ENCODE data around the gene ATG16L1. TPM values are rescaled to one million over a fixed set of nuclear protein-coding genes. Genes with fewer than 3 reads are reported as not detected.

The ATG16L1 gene
- total and polyA plus RNA-seq, 10 of the 15 experiments (the other 5 are each of a cell fraction or from before 2014, with no cell fraction given): 5.2 to 26.6 (median 15.6) TPM

DNA sequence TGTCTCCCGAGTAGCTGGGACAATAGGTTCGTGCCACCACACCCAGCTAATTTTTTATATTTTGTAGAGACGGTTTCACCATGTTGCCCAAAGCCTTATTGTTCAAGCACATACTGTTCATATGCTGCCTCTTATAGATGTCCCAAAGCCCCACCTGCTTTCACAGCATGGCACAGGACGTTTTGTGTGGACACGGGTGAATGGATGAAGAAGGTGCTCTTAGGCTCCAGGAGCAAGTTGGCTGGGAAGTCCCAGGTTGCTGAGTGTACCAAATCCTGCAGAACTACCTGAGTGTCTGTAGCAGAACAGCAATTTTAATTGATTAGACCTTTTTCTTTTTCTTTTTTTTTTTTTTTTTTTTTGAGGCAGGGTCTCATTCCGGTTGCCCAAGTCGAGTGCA, 45.6 kb downstream of the ATG16L1 start (continued):
- TF ChIP-seq ZNF24 (IDR thresholded peaks at IDR 0.05) (no peak), ZNF217 (IDR thresholded peaks at IDR 0.05) (no peak), TCF7 (IDR thresholded peaks at IDR 0.05; ENCODE audit: borderline replicate concordance) (no peak), JUNB (IDR thresholded peaks at IDR 0.05) (no peak), SUZ12 (IDR thresholded peaks at IDR 0.05; ENCODE audit: unreplicated experiment) (no peak), SUPT20H (IDR thresholded peaks at IDR 0.05; ENCODE audit: borderline replicate concordance, control insufficient read depth, low read depth, low read length) (no peak), SIN3A (IDR thresholded peaks at IDR 0.05; ENCODE audit: low read depth, low read length) (no peak), HDGF (IDR thresholded peaks at IDR 0.05) (no peak), YY1 (IDR thresholded peaks at IDR 0.05; ENCODE audit: low read depth, low read length) (no peak), STAT3 (IDR thresholded peaks at IDR 0.05; ENCODE audit: low read depth, low read length) (no peak)
- TF ChIP-seq, protein P1, sequence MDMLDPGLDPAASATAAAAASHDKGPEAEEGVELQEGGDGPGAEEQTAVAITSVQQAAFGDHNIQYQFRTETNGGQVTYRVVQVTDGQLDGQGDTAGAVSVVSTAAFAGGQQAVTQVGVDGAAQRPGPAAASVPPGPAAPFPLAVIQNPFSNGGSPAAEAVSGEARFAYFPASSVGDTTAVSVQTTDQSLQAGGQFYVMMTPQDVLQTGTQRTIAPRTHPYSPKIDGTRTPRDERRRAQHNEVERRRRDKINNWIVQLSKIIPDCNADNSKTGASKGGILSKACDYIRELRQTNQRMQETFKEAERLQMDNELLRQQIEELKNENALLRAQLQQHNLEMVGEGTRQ (IDR thresholded peaks at IDR 0.05; ENCODE audit: borderline replicate concordance, low read depth, low read length): no peak
- TF ChIP-seq, protein P2, sequence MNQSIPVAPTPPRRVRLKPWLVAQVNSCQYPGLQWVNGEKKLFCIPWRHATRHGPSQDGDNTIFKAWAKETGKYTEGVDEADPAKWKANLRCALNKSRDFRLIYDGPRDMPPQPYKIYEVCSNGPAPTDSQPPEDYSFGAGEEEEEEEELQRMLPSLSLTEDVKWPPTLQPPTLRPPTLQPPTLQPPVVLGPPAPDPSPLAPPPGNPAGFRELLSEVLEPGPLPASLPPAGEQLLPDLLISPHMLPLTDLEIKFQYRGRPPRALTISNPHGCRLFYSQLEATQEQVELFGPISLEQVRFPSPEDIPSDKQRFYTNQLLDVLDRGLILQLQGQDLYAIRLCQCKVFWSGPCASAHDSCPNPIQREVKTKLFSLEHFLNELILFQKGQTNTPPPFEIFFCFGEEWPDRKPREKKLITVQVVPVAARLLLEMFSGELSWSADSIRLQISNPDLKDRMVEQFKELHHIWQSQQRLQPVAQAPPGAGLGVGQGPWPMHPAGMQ (IDR thresholded peaks at IDR 0.05; ENCODE audit: borderline replicate concordance): no peak
- TF ChIP-seq, protein P3, sequence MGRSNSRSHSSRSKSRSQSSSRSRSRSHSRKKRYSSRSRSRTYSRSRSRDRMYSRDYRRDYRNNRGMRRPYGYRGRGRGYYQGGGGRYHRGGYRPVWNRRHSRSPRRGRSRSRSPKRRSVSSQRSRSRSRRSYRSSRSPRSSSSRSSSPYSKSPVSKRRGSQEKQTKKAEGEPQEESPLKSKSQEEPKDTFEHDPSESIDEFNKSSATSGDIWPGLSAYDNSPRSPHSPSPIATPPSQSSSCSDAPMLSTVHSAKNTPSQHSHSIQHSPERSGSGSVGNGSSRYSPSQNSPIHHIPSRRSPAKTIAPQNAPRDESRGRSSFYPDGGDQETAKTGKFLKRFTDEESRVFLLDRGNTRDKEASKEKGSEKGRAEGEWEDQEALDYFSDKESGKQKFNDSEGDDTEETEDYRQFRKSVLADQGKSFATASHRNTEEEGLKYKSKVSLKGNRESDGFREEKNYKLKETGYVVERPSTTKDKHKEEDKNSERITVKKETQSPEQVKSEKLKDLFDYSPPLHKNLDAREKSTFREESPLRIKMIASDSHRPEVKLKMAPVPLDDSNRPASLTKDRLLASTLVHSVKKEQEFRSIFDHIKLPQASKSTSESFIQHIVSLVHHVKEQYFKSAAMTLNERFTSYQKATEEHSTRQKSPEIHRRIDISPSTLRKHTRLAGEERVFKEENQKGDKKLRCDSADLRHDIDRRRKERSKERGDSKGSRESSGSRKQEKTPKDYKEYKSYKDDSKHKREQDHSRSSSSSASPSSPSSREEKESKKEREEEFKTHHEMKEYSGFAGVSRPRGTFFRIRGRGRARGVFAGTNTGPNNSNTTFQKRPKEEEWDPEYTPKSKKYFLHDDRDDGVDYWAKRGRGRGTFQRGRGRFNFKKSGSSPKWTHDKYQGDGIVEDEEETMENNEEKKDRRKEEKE (IDR thresholded peaks at IDR 0.05): no peak
- TF ChIP-seq, protein P4, sequence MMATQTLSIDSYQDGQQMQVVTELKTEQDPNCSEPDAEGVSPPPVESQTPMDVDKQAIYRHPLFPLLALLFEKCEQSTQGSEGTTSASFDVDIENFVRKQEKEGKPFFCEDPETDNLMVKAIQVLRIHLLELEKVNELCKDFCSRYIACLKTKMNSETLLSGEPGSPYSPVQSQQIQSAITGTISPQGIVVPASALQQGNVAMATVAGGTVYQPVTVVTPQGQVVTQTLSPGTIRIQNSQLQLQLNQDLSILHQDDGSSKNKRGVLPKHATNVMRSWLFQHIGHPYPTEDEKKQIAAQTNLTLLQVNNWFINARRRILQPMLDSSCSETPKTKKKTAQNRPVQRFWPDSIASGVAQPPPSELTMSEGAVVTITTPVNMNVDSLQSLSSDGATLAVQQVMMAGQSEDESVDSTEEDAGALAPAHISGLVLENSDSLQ (IDR thresholded peaks at IDR 0.05): no peak
